ENCODE measurements around the gene NGFR.

GRCh38 chr17:49551221-49552069 lies 56.4 kb downstream of the NGFR start:
- TF ChIP-seq, protein P1, sequence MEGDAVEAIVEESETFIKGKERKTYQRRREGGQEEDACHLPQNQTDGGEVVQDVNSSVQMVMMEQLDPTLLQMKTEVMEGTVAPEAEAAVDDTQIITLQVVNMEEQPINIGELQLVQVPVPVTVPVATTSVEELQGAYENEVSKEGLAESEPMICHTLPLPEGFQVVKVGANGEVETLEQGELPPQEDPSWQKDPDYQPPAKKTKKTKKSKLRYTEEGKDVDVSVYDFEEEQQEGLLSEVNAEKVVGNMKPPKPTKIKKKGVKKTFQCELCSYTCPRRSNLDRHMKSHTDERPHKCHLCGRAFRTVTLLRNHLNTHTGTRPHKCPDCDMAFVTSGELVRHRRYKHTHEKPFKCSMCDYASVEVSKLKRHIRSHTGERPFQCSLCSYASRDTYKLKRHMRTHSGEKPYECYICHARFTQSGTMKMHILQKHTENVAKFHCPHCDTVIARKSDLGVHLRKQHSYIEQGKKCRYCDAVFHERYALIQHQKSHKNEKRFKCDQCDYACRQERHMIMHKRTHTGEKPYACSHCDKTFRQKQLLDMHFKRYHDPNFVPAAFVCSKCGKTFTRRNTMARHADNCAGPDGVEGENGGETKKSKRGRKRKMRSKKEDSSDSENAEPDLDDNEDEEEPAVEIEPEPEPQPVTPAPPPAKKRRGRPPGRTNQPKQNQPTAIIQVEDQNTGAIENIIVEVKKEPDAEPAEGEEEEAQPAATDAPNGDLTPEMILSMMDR (IDR thresholded peaks at IDR 0.05): no peak
- no peak for TF ChIP-seq EZH2 (IDR thresholded peaks at IDR 0.05; ENCODE audit: borderline replicate concordance, insufficient read depth, low read depth, low read length, poor library complexity, severe bottlenecking)
